Common myeloid progenitor, CD34-positive (primary cell): ENCODE results near the gene FAM185A.
A peak's percentile ranks its signal among the peaks of the same experiment; 100 is the strongest.

Source experiments
- CTCF ChIA-PET: fragments of 350-600 bp; sonication (Branson Sonifier 250); formaldehyde crosslinking; loops from one replicate; lab custom pipeline; 2021; ENCODE audit warnings: antibody characterized with exemption; lab: Charles Lee
- POLR2A ChIA-PET: fragments of 350-600 bp; sonication (Branson Sonifier 250); formaldehyde crosslinking; loops from one replicate; lab custom pipeline; 2021; ENCODE audit warnings: antibody characterized with exemption; lab: Charles Lee
- DNase-seq, 3 donors: peaks; one replicate each; pipeline versions ENCODE4 v3.0.0 to v3.0.0-alpha.2; 2013
- H3K27ac ChIP-seq, 2 experiments: 1 replicate in 1 of 2; 2 replicates in 1 of 2; pipeline ENCODE4 v1.7.0; 2013; ENCODE audit warnings: inconsistent platforms in 2 of 2, low read length in 2 of 2, mild to moderate bottlenecking in 2 of 2, low read depth in 1 of 2, moderate library complexity in 1 of 2; ENCODE audit not compliant: severe bottlenecking in 2 of 2, insufficient read depth in 1 of 2, poor library complexity in 1 of 2
- H3K27me3 ChIP-seq, 5 experiments: replicated peaks in 2 of 5; 1 replicate in 3 of 5; 2 replicates in 2 of 5; pipeline versions ENCODE4 v1.6.1 to v1.7.0; 2013; ENCODE audit warnings: low read length in 4 of 5, mild to moderate bottlenecking in 2 of 5, moderate library complexity in 2 of 5, inconsistent platforms in 1 of 5; ENCODE audit not compliant: insufficient read depth in 5 of 5, control insufficient read depth in 4 of 5
- H3K36me3 ChIP-seq, 4 experiments: 1 replicate in 2 of 4; 2 replicates in 2 of 4; pipeline versions ENCODE4 v1.6.1 to v1.7.0; 2013; ENCODE audit warnings: low read length in 3 of 4, control low read depth in 1 of 4, mild to moderate bottlenecking in 1 of 4; ENCODE audit not compliant: control insufficient read depth in 4 of 4, insufficient read depth in 4 of 4
- H3K4me1 ChIP-seq, 4 experiments: 1 replicate in 3 of 4; 2 replicates in 1 of 4; pipeline versions ENCODE4 v1.6.1 to v1.7.1; 2013; ENCODE audit warnings: low read length in 3 of 4, mild to moderate bottlenecking in 3 of 4, control low read depth in 1 of 4, inconsistent platforms in 1 of 4, moderate library complexity in 1 of 4; ENCODE audit not compliant: control insufficient read depth in 4 of 4, insufficient read depth in 4 of 4; ENCODE audit errors: control extremely low read depth in 1 of 4
- H3K4me3 ChIP-seq, 7 experiments: 1 replicate in 4 of 7; 2 replicates in 3 of 7; pipeline versions ENCODE4 v1.5.1 to v1.7.0; 2013; ENCODE audit warnings: mild to moderate bottlenecking in 7 of 7, low read length in 6 of 7, moderate library complexity in 6 of 7, inconsistent platforms in 2 of 7, low read depth in 2 of 7, control low read depth in 1 of 7; ENCODE audit not compliant: insufficient read depth in 4 of 7, control insufficient read depth in 1 of 7; ENCODE audit errors: extremely low read depth in 1 of 7
- H3K9me3 ChIP-seq, 5 experiments: 1 replicate in 4 of 5; 2 replicates in 1 of 5; pipeline versions ENCODE4 v1.6.1 to v1.7.1; 2013; ENCODE audit warnings: low read length in 4 of 5, mild to moderate bottlenecking in 2 of 5, inconsistent platforms in 1 of 5, low read depth in 1 of 5, moderate library complexity in 1 of 5; ENCODE audit not compliant: control insufficient read depth in 4 of 5, insufficient read depth in 2 of 5; ENCODE audit errors: control extremely low read depth in 1 of 5
- WGBS: methylation state at CpG from one replicate; pipeline ENCODE4 v1.1.5; 2013; ENCODE audit not compliant: insufficient coverage; 5-methylcytosine and 5-hydroxymethylcytosine counted together

The FAM185A gene

DNA sequence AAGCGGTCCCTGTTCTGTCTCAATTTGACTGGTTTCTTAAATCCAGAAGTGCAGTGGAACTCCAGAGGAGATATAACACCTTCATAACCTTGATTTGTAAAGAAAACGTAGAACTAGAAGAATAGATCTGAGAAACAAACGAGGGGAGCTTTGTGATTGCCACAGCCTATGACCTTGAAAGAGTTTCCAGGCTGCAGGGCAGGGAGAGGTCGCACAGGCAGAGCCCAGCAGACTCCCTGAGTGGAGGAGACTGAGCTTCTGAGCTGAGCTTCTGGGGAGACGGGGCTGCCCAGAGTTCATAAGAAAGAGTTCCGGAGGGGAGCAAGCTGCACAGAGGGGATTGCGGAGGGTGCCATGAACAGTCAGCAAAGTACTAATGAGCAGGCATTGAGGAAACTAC lies 57.8 kb downstream of the FAM185A start:
- 96% methylated on average over 7 of the region's 7 CpGs for WGBS
- H3K27me3 ChIP-seq = no peaks in the 10 kb centered on the region
- no peak for DNase-seq
- H3K27ac ChIP-seq = no peak overlapping the region
- peaks cover 0 to 1% (median 0%) of the 10 kb centered on the region in 5 experiments for H3K9me3 ChIP-seq
- H3K4me3 ChIP-seq = no peak overlapping the region
- peaks cover 4 to 12% (median 8%) of the 10 kb centered on the region in 4 experiments for H3K4me1 ChIP-seq
- H3K36me3 ChIP-seq = peaks cover 2 to 5% (median 3%) of the 10 kb centered on the region in 4 experiments
- ChIA-PET CTCF (no interaction called here), POLR2A (no interaction called here)

DNA sequence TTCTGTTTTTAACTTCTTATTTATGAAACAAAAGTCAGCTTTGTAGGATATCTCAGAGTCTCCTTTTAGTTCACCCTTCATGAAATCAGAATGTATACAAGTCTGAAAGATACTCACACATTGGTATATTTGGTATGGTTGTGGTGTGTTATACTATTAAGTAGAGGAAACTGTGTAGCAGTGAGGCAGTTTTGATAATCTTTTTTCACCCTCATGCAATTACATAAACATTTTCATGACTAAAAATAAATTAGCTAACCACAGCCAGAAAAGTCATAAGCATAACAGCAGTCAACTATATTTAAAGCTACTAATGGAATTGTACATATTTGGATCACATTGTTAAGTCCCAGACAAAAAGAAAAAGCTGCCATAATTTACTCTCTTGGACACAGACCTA lies 62.1 kb downstream of the FAM185A start:
- Histone ChIP-seq H3K36me3 (peaks cover 2 to 5% (median 4%) of the 10 kb centered on the region in 4 experiments), H3K4me1 (peaks cover 10 to 33% (median 24%) of the 10 kb centered on the region in 4 experiments), H3K27me3 (no peaks in the 10 kb centered on the region), H3K4me3 (no peak overlapping the region), H3K9me3 (no peaks in the 10 kb centered on the region), H3K27ac (no peak overlapping the region)
- peak in 2 of 3 donors; percentile 15 to 32 for DNase-seq
- CTCF ChIA-PET = no interaction called here
- POLR2A ChIA-PET = no interaction called here

DNA sequence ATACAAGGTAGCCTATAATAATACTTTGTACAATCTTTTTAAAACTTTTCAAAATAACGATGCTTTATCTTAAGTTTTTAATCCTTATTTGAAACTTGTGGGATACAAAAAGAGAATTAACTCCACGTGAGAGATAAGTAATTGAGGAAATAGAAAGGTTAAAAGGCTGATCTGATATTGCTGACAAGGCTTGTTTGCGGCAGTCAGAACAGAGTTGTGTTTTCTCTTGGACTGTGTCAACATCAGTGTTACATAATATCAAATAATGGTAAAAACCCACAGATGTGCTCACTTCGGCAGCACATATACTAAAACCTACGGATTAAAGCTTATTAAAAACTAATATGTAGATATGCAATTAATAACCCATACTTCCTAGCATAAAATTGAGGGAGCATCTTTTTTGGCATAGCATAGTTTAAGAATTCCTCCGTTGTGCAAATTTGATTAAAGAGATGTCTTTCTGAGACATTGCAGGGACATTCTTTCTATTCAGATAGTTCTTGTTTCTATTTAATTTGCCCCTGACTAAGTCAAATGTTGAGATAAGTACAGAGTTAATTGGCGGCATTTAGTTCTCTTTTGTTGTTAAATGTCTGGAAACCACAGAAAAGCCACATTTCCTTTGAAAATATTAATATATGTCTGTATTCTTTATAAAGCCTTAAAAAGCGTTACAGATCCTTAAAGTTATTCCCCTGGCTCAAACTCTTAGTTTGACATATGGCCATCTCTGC lies 63.3 kb downstream of the FAM185A start:
- CTCF ChIA-PET = interaction anchor here (0.7 kb wide), 1 partner anchor 32 kb away, joined by 3 read pairs; no protein-coding TSS in a partner anchor
- H3K4me3 ChIP-seq = peak overlapping the region in 2 of 7 experiments; percentile 24 to 61
- H3K27ac ChIP-seq = no peak overlapping the region
- WGBS = 0% methylated on average over 1 of the region's 8 CpGs
- peaks cover 10 to 33% (median 24%) of the 10 kb centered on the region in 4 experiments for H3K4me1 ChIP-seq
- no peaks in the 10 kb centered on the region for H3K27me3 ChIP-seq
- peaks cover 2 to 5% (median 4%) of the 10 kb centered on the region in 4 experiments for H3K36me3 ChIP-seq
- POLR2A ChIA-PET = no interaction called here
- no peaks in the 10 kb centered on the region for H3K9me3 ChIP-seq
- DNase-seq = peak in 2 of 3 donors; percentile 42 to 52

DNA sequence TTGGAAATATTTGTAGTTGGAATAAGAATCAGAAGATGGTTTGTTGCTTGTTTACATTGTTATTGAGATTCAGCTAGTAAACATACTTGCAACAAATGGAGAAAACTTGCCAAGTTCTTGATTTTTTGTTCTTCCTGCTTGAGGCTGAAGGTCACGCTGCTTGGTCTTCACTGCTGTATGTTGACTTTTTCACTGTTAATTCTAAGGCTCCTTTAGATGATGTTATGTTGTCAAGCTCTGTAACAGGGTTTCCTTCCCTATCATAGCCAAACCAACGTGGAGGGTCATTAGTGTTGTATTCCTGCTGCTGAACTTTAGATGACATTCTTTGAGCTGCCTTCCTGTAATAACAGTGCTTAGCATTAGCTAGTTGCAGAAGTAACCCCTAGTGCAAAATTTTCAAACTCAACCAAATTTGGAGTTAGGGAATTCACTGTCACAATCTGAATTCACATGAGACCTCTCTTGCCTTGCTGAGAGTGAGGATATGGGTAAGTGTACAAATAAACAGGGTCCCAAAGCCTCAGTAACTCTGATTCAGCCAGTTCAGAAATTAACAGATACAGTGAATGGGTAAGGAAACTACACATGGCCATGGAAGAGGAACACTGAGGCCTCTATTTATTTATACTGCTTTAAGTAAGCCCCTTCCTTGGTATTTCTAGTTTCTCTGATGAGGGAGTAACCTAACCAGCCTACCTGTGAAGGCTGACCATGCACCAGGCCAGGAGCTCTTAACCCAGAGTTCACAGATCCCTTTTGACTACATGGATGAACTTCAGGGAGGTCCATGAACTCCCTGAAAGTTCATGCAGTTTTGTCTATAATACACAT lies 64.6 kb downstream of the FAM185A start:
- H3K27ac ChIP-seq = no peak overlapping the region
- peaks cover 10 to 33% (median 24%) of the 10 kb centered on the region in 4 experiments for H3K4me1 ChIP-seq
- no peaks in the 10 kb centered on the region for H3K9me3 ChIP-seq
- DNase-seq = peak in 1 of 3 donors; percentile 6
- H3K36me3 ChIP-seq = peaks cover 1 to 5% (median 3%) of the 10 kb centered on the region in 4 experiments
- POLR2A ChIA-PET = no interaction called here
- H3K4me3 ChIP-seq = no peak overlapping the region
- CTCF ChIA-PET = no interaction called here
- H3K27me3 ChIP-seq = no peaks in the 10 kb centered on the region
- WGBS = 54% methylated on average over 2 of the region's 2 CpGs

DNA sequence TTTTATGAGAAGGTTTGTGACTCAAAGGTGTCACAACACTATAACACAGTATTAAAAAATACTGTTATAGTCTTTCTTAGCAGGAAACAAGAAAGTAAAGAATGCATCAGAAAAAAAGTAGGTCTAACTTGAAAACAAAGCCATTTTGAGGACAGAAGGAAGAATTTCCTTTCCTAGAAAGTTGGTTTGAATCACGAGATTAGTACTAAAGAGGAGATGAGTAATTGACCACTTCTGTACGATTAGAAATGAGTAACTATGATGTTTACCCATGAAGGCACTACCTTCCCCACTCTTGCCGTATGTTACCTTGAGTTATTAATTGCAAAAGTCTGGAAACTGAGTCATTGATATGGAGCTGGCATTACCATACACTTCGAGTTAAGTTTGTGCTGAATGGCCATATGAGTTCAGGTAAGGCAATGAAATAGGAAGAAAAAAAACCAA lies 65.2 kb downstream of the FAM185A start:
- H3K4me1 ChIP-seq = peaks cover 10 to 37% (median 25%) of the 10 kb centered on the region in 4 experiments
- H3K36me3 ChIP-seq = peaks cover 0 to 4% (median 2%) of the 10 kb centered on the region in 4 experiments
- H3K27ac ChIP-seq = no peak overlapping the region
- WGBS = 100% methylated on average over 3 of the region's 4 CpGs
- no peaks in the 10 kb centered on the region for H3K9me3 ChIP-seq
- ChIA-PET POLR2A (no interaction called here), CTCF (no interaction called here)
- no peak overlapping the region for H3K4me3 ChIP-seq
- no peak for DNase-seq
- H3K27me3 ChIP-seq = no peaks in the 10 kb centered on the region

DNA sequence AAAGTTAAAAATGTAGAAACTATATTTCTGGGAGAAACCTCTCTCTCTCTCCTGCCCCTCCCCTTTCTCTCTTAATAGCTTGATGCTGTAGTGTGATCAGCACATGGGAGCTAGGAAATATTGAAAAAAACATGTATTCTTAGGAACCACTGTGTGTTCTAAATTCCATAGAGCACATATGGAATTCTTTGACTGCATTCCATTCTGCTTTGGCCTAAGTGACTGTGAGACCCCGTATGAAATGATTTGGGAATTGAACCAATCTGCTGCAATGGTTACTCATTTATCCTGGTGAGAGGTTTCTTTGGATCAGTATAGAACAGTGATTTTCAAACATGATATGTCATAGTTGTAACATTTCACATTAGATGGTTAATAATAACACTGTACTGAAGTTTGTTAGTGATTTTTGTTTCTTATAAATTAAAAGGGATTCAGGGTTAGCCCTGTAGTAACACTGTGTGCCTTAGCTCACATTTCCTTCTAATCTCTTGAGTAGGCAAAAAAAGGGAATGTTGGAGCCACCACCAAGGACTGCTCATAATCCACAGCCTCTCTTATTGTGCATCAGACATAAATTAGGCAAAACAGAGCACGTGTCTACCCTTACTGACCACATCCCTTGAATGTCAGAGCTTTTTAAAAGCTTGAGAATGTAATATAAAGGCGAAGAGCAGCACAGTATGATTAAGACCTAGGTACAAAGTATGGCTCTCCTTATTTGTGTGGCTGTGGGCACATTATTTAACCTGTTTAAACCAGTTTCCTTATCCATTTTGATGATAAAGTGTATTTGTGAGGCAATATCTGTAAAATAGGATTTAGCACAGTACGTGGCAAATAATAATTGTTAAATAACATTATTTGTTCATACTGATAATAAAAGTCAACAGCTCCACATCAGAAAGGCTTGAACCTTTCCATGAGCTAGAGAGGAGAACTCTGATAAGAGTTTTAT lies 69.1 kb downstream of the FAM185A start:
- peaks cover 0 to 2% (median 0%) of the 10 kb centered on the region in 4 experiments for H3K36me3 ChIP-seq
- H3K27me3 ChIP-seq = no peaks in the 10 kb centered on the region
- ChIA-PET POLR2A (no interaction called here), CTCF (interaction anchor here (1.5 to 1.7 kb wide), 2 partner anchors 12 to 234 kb away, joined by 5 read pairs; no protein-coding TSS in a partner anchor)
- H3K27ac ChIP-seq = no peak overlapping the region
- peaks cover 0 to 20% (median 11%) of the 10 kb centered on the region in 4 experiments for H3K4me1 ChIP-seq
- 70% methylated on average over 2 of the region's 4 CpGs for WGBS
- no peaks in the 10 kb centered on the region for H3K9me3 ChIP-seq
- no peak overlapping the region for H3K4me3 ChIP-seq
- no peak for DNase-seq
